ENCODE measurements around the gene CTRB1.
"Not testable (repeated sequence)": the region's sequence is repeated elsewhere in the genome, so short reads cannot be mapped to it uniquely, and the experiment has no call there.

Gene CTRB1

DNA sequence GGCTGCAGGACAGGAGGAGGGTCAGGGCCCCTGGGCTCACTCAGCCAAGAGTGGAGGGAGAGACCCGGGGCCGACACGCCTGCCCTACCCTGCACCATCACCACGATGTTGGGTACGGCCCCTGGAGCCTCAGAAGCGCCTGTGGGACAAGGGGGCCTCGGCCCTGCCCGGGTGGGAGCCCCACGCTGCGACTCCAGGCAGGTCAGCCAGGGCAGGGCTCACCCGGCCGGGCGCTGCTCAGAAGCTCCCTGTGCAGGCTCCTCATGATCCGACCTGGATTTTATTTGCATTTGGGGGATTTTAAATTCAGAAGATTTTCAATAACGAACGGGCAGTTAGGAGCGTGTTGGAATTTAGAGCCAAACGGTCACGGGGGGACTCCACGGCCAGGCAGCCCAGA lies 13.9 kb upstream of the CTRB1 start:
- not testable (repeated sequence) for DNase-seq

DNA sequence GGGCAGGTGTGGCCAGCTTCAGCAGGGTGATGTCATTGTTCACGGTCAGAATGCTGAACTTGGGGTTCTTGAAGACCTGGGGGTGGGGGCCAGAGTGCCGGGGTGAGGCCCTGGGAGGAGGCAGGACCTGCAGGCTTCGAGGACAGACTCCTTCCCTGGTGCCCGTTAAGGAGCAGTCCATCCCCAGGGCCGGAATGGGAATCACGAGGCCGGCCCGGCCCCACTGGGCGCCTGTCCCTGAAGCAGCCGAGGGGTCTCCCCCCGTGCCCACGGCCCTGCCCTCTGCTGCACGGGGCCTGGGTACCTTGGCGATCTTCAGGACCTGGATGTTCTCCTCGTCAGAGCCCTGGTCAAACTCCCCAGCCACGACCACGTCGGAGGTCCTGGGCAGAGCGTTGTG lies 13.3 kb upstream of the CTRB1 start:
- DNase-seq: not testable (repeated sequence)

- DNase-seq: not testable (repeated sequence)
These were observed 12.6 kb upstream of the CTRB1 start for GRCh38 chr16:75205961-75206748.

- no peak for DNase-seq
These were observed 11.9 kb upstream of the CTRB1 start, which contains the start of gene CTRB2 for GRCh38 chr16:75206749-75207451. Gene CTRB2 (minus strand): TSS chr16:75207161. CDS start chr16:75207141, 20 bp downstream.

DNA sequence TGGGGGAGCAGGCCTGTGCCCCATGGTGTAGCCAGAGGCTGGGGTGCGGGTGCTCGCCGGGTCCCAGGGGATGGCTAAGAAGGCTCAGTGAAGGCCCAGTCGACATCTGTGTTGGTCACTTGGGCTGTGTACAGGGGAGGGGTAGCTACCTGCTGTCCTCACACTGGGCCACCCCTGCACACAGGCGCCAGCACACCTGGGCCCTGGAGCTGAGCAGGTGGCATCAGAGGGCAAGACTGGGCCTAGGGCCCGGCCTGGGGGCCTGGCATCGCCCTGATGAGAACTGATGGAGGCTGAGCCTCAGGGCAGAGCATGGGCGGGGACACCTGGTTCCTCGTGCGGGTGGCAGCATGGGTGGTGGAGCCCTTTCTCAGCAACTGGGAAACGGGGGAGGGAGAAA lies 11.0 kb upstream of the CTRB1 start:
- no peak for DNase-seq

- DNase-seq: no peak
These were observed 10.5 kb upstream of the CTRB1 start for GRCh38 chr16:75208242-75208825.

DNA sequence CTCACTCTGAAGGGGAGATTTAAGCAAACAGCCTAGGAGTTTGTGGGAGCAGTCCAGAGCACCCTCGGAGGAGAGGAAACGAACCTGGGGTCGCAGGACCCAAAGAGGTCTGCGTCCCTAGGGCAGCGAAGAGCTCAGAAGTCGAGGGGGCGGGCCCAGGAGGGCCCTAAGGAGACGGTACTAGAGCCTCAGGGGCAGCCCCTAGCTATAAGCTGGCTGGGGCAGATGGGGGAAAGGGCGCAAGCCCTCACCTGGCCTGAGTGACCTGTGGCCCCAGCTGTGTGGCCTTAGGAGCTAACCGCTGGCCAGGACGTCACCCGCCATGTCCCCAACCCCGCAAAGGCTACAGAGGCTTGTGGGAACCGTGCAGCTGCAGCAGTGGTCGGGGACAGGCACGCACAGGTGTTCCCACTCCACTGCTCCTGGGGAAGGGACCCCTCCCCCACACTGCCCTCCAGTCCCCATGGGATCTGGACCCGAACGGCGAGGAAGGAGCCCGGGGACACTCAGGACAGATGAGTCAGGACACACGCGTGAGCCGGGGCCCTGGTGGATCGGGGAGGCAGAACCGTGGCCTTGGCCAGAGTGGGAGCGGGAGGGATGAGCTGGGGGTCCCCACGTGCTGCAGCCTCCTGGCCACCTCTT lies 9.8 kb upstream of the CTRB1 start:
- DNase-seq: no peak

DNA sequence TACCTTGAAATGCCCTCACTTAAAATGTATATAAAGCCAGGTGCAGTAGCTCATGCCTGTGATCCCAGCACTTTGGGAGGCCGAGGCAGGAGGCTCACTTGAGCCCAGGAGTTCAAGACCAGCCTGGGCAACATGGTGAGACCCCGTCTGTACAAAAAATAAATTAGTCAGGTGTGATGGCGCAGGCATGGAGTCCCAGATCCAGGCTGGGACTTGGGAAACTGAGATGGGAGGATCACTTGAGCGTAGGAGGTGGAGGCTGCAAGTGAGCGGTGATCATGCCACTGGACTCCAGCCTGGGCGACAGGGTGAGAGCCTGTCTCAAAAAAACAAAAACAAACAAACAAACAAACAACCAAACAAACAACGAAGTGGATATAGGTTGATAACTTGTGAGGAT lies 9.3 kb upstream of the CTRB1 start:
- DNase-seq: not testable (repeated sequence)

GRCh38 chr16:75209944-75210343 lies 8.8 kb upstream of the CTRB1 start:
- no peak for DNase-seq

GRCh38 chr16:75211286-75211685 lies 7.5 kb upstream of the CTRB1 start:
- DNase-seq: not testable (repeated sequence)

- no peak for DNase-seq
These were observed 2.7 kb upstream of the CTRB1 start for GRCh38 chr16:75216127-75216526.

- DNase-seq: no peak
These were observed 2.2 kb upstream of the CTRB1 start for GRCh38 chr16:75216576-75216975.

GRCh38 chr16:75217389-75217851 lies 1.4 kb upstream of the CTRB1 start:
- no peak for DNase-seq

DNA sequence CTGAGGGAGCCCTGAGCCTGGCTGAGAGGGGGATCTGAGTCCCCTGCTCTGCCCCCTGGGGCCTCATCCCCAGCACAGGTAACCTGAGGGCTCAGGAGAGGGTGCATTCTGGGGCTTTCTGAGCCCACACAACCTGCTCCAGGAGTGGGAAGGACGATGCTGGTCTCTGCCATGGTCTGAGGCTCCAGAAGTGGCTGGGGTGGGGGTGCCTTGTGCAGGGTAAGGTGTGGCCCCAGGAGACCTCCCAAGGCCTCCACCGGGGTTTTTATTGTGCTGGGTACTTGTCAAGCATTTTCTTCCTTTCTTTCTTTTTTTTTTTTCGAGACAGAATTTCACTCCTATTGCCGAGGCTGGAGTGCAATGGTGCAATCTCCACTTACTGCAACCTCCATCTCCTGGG lies 300 bp downstream of the CTRB1 start:
- no peak for DNase-seq

DNA sequence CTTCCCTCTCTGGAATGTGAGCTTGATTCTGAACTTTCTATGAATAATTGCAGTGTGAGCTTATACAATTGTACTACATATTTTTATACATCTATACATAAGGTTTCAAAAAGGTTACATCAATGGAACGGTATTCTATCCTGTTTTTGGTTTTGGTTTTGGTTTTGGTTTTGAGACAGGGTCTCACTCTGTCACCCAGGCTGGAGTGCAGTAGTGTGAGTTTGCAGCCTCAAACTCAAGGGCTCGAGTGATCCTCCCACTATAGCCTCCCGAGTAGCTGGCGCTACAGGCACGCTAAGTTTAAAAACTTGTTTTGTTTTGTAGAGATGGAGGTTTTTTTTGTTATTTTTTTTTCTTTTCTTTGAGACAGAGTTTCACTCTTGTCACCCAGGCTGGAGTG lies 1.1 kb downstream of the CTRB1 start:
- DNase-seq: no peak

GRCh38 chr16:75222271-75222783 lies 3.5 kb downstream of the CTRB1 start:
- DNase-seq: no peak

- not testable (repeated sequence) for DNase-seq
These were observed 4.3 kb downstream of the CTRB1 start for GRCh38 chr16:75223129-75223528.

DNA sequence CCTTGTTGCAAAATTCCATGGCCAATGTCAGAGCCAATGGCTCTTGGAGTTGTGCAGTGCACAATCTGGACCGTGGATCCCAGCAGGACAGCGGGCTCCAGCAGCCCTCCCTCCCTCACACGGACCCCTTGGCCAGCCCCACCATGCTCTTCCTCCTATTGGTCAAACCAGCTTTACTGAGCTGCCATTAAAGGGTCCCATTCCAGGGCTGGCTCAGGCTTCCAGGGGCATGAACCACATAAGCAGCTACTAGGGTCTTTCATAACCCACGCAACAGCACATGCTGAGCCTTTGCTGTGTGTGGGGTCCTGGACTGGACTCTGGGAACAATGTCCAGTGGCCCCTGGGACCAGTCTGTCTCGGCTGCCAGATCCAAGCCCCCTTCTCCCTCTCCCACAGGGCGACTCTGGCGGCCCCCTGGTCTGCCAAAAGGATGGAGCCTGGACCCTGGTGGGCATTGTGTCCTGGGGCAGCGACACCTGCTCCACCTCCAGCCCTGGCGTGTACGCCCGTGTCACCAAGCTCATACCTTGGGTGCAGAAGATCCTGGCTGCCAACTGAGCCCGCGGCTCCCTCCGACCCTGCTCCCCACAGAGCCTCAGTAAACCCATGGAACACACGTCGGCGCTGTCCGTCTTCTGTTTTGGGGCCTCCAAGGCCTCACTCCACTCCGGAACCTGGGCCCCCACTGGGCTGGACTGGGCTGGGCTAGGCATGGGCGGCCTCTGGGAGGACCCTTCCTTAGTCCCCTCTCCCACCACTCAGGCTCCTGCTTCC lies 5.7 kb downstream of the CTRB1 start:
- no peak for DNase-seq

GRCh38 chr16:75225092-75225491 lies 6.3 kb downstream of the CTRB1 start:
- DNase-seq: no peak

DNA sequence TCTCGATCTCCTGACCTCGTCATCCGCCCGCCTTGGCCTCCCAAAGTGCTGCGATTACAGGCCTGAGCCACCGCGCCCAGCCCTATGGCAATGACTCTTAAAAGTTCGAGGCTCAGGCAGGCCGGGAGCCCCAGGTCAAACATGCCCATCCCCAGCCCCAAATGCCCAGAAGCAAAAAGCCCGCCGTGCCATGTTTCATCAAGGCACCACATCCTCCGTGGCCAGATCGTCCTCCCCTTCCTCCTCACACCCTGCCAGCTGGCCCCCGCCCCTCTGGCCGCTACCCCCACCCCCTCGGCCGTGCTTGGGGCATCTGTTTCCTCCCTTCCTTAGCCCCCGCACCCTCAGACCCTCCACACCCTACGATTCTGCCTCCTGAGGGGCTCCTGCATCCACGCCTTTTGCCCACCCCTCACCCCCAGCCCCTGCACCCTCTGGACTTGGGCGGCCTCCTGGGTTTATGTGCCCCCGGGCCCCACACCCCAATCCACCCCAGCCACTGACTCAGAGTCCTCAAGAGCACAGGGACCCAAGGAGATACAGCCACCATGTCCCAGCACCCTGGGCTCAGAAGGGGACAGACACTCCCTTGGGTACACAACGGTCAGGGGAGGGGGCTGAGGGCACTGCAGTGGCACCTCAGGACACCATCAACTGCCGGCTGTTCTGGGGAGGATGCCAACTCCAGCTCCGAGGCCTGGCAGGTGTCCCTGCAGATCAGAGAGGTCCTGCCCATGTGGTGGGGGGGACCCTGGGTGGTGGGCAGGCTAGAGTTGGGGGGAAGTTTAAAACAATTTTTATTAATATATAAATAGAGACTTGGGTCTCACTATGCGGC lies 7.1 kb downstream of the CTRB1 start:
- no peak for DNase-seq
